ENCODE measurements around the gene BNC1.

The BNC1 gene

GRCh38 chr15:83284559-83285283 lies at the start of gene BNC1:
TSS of gene BNC1 (minus strand) at chr15:83284664. CDS start at chr15:83284628, 36 bp downstream.
- no peak for DNase-seq

GRCh38 chr15:83327041-83327440 lies 42.6 kb upstream of the BNC1 start:
- no peak for DNase-seq

GRCh38 chr15:83324799-83325198 lies 40.3 kb upstream of the BNC1 start:
- DNase-seq, result no peak

- DNase-seq, result no peak
These were observed 38.8 kb upstream of the BNC1 start for GRCh38 chr15:83323296-83323711.

- no peak for DNase-seq
These were observed 38.2 kb upstream of the BNC1 start for GRCh38 chr15:83322691-83323090.

GRCh38 chr15:83322061-83322460 lies 37.6 kb upstream of the BNC1 start:
- no peak for DNase-seq

GRCh38 chr15:83320844-83321243 lies 36.4 kb upstream of the BNC1 start:
- DNase-seq, result no peak

GRCh38 chr15:83320404-83320803 lies 35.9 kb upstream of the BNC1 start:
- no peak for DNase-seq

- no peak for DNase-seq
These were observed 35.3 kb upstream of the BNC1 start for GRCh38 chr15:83319771-83320170.

GRCh38 chr15:83318861-83319415 lies 34.5 kb upstream of the BNC1 start:
- DNase-seq, result no peak

- no peak for DNase-seq
These were observed 33.6 kb upstream of the BNC1 start for GRCh38 chr15:83318036-83318435.

GRCh38 chr15:83312071-83312470 lies 27.6 kb upstream of the BNC1 start:
- DNase-seq, result no peak

- no peak for DNase-seq
These were observed 26.3 kb upstream of the BNC1 start for GRCh38 chr15:83310521-83311456.

- no peak for DNase-seq
These were observed 24.2 kb upstream of the BNC1 start for GRCh38 chr15:83308671-83309070.

- no peak for DNase-seq
These were observed 22.1 kb upstream of the BNC1 start for GRCh38 chr15:83306561-83306960.

GRCh38 chr15:83305704-83306291 lies 21.3 kb upstream of the BNC1 start:
- no peak for DNase-seq

GRCh38 chr15:83304861-83305703 lies 20.6 kb upstream of the BNC1 start:
- no peak for DNase-seq

GRCh38 chr15:83303535-83303934 lies 19.1 kb upstream of the BNC1 start:
- no peak for DNase-seq

- no peak for DNase-seq
These were observed 16.4 kb upstream of the BNC1 start for GRCh38 chr15:83300826-83301225.

GRCh38 chr15:83299462-83299861 lies 15.0 kb upstream of the BNC1 start:
- DNase-seq, result no peak

- DNase-seq, result no peak
These were observed 11.0 kb upstream of the BNC1 start for GRCh38 chr15:83295417-83295816.

GRCh38 chr15:83293201-83293600 lies 8.7 kb upstream of the BNC1 start:
- DNase-seq, result no peak
